Keratinocyte (primary cell): ENCODE results near the gene VPS18. TPM values are rescaled to one million over a fixed set of nuclear protein-coding genes. Genes with fewer than 3 reads are reported as not detected.

Experiments used
- DNase-seq: peaks from one replicate; pipeline ENCODE4 v3.0.0-alpha.2; 2011; ENCODE audit warnings: low read depth, missing footprints, low spot score
- FAIRE-seq: peaks from 2 replicates; lab custom pipeline; 2011; peaks lifted over from hg19 to GRCh38; lab: Jason Lieb, UNC
- H2AFZ ChIP-seq: 2 replicates; pipeline ENCODE4 v1.6.0; 2012; ENCODE audit warnings: low read length, control low read depth, inconsistent platforms; ENCODE audit not compliant: control insufficient read depth
- H3K27ac ChIP-seq: 2 replicates; pipeline ENCODE4 v1.5.1; 2011; ENCODE audit warnings: low read length; ENCODE audit not compliant: control insufficient read depth, insufficient read depth
- H3K27me3 ChIP-seq: 3 replicates; pipeline ENCODE4 v1.6.0; 2011; ENCODE audit warnings: low read length; ENCODE audit not compliant: control insufficient read depth, insufficient read depth; ENCODE audit errors: extremely low read depth
- H3K36me3 ChIP-seq, 2 experiments: 2 replicates in 1 of 2; 3 replicates in 1 of 2; pipeline ENCODE4 v1.5.1; 2011; ENCODE audit warnings: low read length in 2 of 2, mild to moderate bottlenecking in 1 of 2; ENCODE audit not compliant: control insufficient read depth in 2 of 2, insufficient read depth in 2 of 2; ENCODE audit errors: extremely low read depth in 1 of 2
- H3K4me1 ChIP-seq: 3 replicates; pipeline ENCODE4 v1.5.1; 2011; ENCODE audit warnings: low read length; ENCODE audit not compliant: control insufficient read depth, insufficient read depth; ENCODE audit errors: extremely low read depth
- H3K4me2 ChIP-seq: 3 replicates; pipeline ENCODE4 v1.6.0; 2011; ENCODE audit warnings: low read depth, low read length; ENCODE audit not compliant: control insufficient read depth, insufficient read depth; ENCODE audit errors: extremely low read depth
- H3K4me3 ChIP-seq, 3 experiments: fragments of 200-600 bp in 1 of 3; sonication (generic) in 1 of 3; 2 replicates in 2 of 3; 3 replicates in 1 of 3; pipeline ENCODE4 v1.5.1; 2011 to 2016; ENCODE audit warnings: low read length in 3 of 3, mild to moderate bottlenecking in 3 of 3, control low read depth in 2 of 3, inconsistent platforms in 1 of 3, low read depth in 1 of 3, mixed read lengths in 1 of 3, mixed run types in 1 of 3, moderate library complexity in 1 of 3; ENCODE audit not compliant: control insufficient read depth in 2 of 3, insufficient read depth in 2 of 3; ENCODE audit errors: extremely low read depth in 1 of 3
- H3K79me2 ChIP-seq: 2 replicates; pipeline ENCODE4 v1.6.0; 2012; ENCODE audit warnings: low read length; ENCODE audit not compliant: control insufficient read depth, insufficient read depth
- H3K9ac ChIP-seq: 3 replicates; pipeline ENCODE4 v1.6.0; 2011; ENCODE audit warnings: low read length; ENCODE audit not compliant: control insufficient read depth, insufficient read depth; ENCODE audit errors: extremely low read depth
- H3K9me1 ChIP-seq: 3 replicates; pipeline ENCODE4 v1.6.0; 2011; ENCODE audit warnings: low read length; ENCODE audit not compliant: control insufficient read depth, insufficient read depth; ENCODE audit errors: extremely low read depth
- H3K9me3 ChIP-seq: 2 replicates; pipeline ENCODE4 v1.5.1; 2012; ENCODE audit warnings: low read depth, low read length; ENCODE audit not compliant: control insufficient read depth
- H4K20me1 ChIP-seq: 3 replicates; pipeline ENCODE4 v1.6.0; 2011; ENCODE audit warnings: low read length; ENCODE audit not compliant: control insufficient read depth, insufficient read depth; ENCODE audit errors: extremely low read depth
- CTCF ChIP-seq, 3 experiments: IDR thresholded peaks in 1 of 3; conservative IDR thresholded peaks in 1 of 3; optimal IDR thresholded peaks in 1 of 3; 2 replicates in 2 of 3; 3 replicates in 1 of 3; pipeline versions ENCODE3 to v1.5.1; 2011; ENCODE audit warnings: low read length in 3 of 3, mild to moderate bottlenecking in 3 of 3, moderate library complexity in 2 of 3, control low read depth in 1 of 3, inconsistent platforms in 1 of 3; ENCODE audit not compliant: insufficient read depth in 2 of 3; ENCODE audit errors: extremely low read depth in 1 of 3
- EZH2 ChIP-seq: IDR thresholded peaks from one replicate; pipeline ENCODE4 v1.6.1; 2012; ENCODE audit warnings: inconsistent platforms, mild to moderate bottlenecking, low read length, moderate library complexity
- dilution Hi-C: fragments of 300-500 bp; cut with MboI; formaldehyde crosslinking; loops from one replicate; pipeline ENCODE4 v1.7.0; 2020; ENCODE audit warnings: low sequenced_read_pairs; ENCODE audit not compliant: extremely low pct_ligation_motif_present
- polyA plus RNA-seq, 5 experiments: library from polyadenylated mRNA; depleted of rRNA in 3 of 5; stranded (reverse) in 3 of 5; stranded (forward) in 1 of 5; unstranded in 1 of 5; fragments of >200 nt; gene quantifications; 1 replicate in 1 of 5; 2 replicates in 3 of 5; 3 replicates in 1 of 5; pipeline versions ENCODE4 v1.2.1 to v1.2.3, GENCODE V29; 2011 to 2012; ENCODE audit warnings: missing spikeins in 2 of 5, low read depth in 1 of 5, low replicate concordance in 1 of 5

VPS18 gene
- polyA plus RNA-seq, 1 donor (not counting 4 experiments of a cell fraction or from before 2014, with no cell fraction given), result 11.6 TPM

- no peaks in the 10 kb centered on the region for H3K9me1 ChIP-seq
- no peak overlapping the region for H3K27ac ChIP-seq
- H3K9me3 ChIP-seq, result no peaks in the 10 kb centered on the region
- no peak overlapping the region for H3K9ac ChIP-seq
- no peaks in the 10 kb centered on the region for H3K79me2 ChIP-seq
- FAIRE-seq (no peak), DNase-seq (no peak)
- no peak overlapping the region for H3K4me2 ChIP-seq
- H2AFZ ChIP-seq, result no peak overlapping the region
- peaks cover 15% of the 10 kb centered on the region for H3K4me1 ChIP-seq
- H3K4me3 ChIP-seq, result no peak overlapping the region
- no peaks in the 10 kb centered on the region for H4K20me1 ChIP-seq
- peaks cover 0 to 6% of the 10 kb centered on the region in 2 experiments for H3K36me3 ChIP-seq
- H3K27me3 ChIP-seq, result peaks cover 3% of the 10 kb centered on the region
- dilution Hi-C loops, result no loop called here
- TF ChIP-seq CTCF (optimal IDR thresholded peaks at IDR 0.05 in 1 of 3, IDR thresholded peaks at IDR 0.05 in 1 of 3, conservative IDR thresholded peaks at IDR 0.05 in 1 of 3; ENCODE audit: extremely low read depth in 1 of 3, insufficient read depth in 2 of 3, low read length in 3 of 3) (no peak), EZH2 (no peak)
Measured at GRCh38 chr15:40949756-40950207, 55.5 kb downstream of the VPS18 start.

GRCh38 chr15:40951764-40952163 is 57.5 kb downstream of the VPS18 start:
- TF ChIP-seq CTCF (optimal IDR thresholded peaks at IDR 0.05 in 1 of 3, IDR thresholded peaks at IDR 0.05 in 1 of 3, conservative IDR thresholded peaks at IDR 0.05 in 1 of 3; ENCODE audit: extremely low read depth in 1 of 3, insufficient read depth in 2 of 3, low read length in 3 of 3) (no peak), EZH2 (no peak)
- no peak overlapping the region for H3K9ac ChIP-seq
- no peaks in the 10 kb centered on the region for H3K79me2 ChIP-seq
- peaks cover 3% of the 10 kb centered on the region for H4K20me1 ChIP-seq
- dilution Hi-C loops, result no loop called here
- H3K27me3 ChIP-seq, result no peaks in the 10 kb centered on the region
- no peaks in the 10 kb centered on the region for H3K9me3 ChIP-seq
- peaks cover 4 to 12% of the 10 kb centered on the region in 2 experiments for H3K36me3 ChIP-seq
- peaks cover 20% of the 10 kb centered on the region for H3K4me1 ChIP-seq
- no peak overlapping the region for H3K4me3 ChIP-seq
- H3K27ac ChIP-seq, result no peak overlapping the region
- peak overlapping the region; percentile 89 for H3K4me2 ChIP-seq
- no peaks in the 10 kb centered on the region for H3K9me1 ChIP-seq
- FAIRE-seq (no peak), DNase-seq (no peak)
- H2AFZ ChIP-seq, result no peak overlapping the region
